GM21360 (cell line): Measurements from ENCODE around the gene GPRC5C.
A peak's percentile ranks its signal among the peaks of the same experiment; 100 is the strongest.
"Not testable (repeated sequence)": the region's sequence is repeated elsewhere in the genome, so short reads cannot be mapped to it uniquely, and the experiment has no call there.

ENCODE experiments used
- ATAC-seq: cut with Tn5 transposase; IDR thresholded peaks from one replicate; pipeline ENCODE4 v1.9.1; 2021; ENCODE audit warnings: mild to moderate bottlenecking, moderate library complexity; ENCODE audit not compliant: unreplicated experiment

Gene GPRC5C

DNA sequence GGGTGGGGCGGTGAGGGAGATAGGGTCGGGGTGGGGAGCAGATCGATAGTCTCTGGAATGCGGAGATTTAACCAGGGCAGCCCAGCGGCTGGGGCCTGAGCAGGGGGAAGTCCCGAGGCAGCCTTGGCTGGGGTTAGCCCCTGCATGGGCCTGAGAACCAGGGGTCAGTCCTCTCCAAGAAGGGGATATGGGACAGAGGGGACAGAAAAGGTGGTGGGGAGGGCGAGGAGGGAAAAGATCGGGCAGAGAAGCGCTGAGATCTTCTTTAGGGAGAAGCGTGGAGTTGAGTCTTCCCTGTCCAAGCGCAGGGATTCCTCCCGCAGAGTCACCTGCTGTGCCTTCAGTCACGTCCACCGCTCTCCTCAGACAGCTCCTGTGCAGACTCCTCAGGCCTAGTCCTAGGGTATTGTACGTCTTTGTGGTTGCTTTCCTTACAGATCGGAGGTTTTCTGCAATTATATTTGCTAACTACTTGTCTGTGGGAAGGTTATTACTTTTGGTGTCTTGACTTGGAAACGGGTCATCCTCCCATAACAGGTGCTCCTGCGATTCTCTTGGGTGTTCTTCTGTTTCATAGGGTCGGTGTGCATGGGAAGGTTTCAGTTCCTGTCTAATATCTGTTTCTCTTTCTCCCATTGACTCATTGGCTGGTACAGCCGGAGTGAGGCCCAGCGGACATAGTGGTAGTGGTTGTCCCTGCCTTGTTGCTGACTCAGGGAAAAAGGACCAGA, 35.5 kb downstream of the GPRC5C start:
- ATAC-seq = peak; percentile 47

DNA sequence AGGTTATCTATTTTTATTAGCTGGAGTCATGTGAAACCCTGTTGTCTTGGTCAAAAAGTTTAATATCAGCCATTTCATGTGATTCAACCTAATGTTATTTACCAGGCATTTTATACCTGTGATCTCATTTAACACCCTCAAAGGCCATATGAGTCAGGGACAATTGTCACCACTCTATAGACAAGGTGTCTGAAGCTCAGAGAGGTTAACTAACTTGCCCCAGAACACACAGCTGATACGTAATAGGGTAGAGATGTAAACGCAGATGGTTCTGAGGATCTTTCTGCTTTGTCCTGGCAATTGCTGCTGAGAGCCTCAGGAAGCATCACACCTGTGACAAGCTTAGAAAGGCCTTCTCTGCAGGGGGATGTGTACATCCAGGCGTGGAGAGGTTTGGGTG, 39.5 kb downstream of the GPRC5C start:
- ATAC-seq = no peak

- ATAC-seq = no peak
Observed at GRCh38 chr17:74472890-74473289, 41.0 kb downstream of the GPRC5C start.

DNA sequence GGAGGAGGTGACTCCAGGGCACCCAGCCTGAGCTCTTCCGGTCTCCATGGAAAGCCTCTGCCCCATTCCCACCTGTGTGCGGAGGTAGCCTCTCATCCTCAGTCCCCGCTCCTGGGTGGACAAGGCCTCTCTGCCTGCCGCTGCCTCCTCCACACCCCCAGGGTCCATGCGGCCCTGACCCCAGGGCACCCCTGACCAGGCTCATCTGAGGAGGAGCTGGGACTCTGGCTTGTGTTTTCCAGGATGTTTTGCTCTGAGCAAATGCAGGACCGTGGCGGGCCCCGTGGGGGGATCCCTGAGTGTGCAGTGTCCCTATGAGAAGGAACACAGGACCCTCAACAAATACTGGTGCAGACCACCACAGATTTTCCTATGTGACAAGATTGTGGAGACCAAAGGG, 41.4 kb downstream of the GPRC5C start:
- ATAC-seq = no peak

DNA sequence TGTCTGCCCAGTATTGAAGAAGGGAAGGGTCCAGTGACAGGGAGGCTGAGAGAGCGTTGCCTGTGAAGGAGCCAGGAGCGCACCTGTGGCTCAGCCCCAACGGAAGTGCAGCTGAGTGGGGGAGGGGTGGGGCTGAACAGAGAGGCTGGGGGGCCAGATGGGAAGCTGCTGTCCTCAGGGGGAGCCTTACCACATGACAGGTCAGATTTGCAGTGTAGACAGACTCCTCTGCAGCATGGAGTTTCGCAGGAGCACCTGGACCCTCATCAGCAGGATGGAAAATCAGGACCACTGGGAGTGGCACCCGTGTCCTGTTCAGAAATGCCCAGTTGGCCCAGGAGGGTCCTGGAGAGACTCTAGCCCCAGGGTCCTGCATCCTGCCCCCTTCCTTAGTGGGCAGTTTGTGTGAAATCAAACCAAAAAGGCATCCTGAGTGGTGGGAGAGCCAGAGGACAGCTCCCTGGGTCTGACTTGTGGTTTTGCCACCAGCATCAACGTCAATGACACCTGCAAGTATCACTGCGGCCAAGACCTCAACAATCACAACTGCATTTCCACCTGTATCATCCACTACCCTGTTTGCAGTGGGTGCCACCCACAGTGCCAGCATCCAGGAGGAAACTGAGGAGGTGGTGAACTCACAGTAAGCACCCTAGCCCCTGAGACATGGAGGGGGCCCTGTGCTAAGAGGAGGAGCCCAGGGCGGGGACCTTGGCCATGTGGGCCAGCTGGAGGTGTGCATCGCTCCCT, 42.3 kb downstream of the GPRC5C start:
- ATAC-seq = no peak

- no peak for ATAC-seq
Observed at GRCh38 chr17:74475189-74475588, 43.3 kb downstream of the GPRC5C start.

- no peak for ATAC-seq
Observed at GRCh38 chr17:74477411-74477810, 45.5 kb downstream of the GPRC5C start.

DNA sequence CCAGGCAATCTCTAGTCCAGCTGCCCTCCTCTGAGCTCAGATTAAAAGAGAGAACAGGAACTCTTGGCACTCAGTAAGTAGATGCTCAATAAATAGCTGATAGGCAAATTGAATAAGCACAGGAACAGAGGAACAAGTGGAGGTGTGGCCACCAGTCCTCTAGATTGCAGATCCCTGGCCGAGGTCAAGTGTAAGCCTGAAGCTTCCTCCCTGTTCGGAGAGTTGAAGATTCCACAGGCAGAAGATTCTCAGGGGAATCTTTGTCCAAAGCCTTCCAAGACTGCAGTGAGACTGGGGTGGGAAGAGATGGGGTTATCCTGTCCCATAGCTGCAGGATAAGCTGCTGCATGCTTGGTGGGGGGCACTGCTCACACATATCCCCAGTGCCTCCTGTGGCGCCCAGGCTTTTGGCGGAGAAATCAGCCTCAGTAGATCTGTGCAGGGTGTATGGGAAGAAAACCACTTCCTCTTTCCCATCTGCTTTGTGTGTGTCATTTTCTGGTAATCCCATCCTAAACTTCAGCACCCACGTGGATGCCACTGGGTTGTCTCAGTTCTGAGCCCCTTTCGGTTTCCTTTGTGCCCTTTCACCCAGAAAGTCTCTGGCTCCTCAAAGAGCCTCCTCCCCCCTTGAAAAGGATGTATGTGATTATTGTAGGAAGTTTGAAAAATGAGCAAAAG, 46.7 kb downstream of the GPRC5C start:
- no peak for ATAC-seq

- ATAC-seq = no peak
Observed at GRCh38 chr17:74480290-74480689, 48.4 kb downstream of the GPRC5C start.

DNA sequence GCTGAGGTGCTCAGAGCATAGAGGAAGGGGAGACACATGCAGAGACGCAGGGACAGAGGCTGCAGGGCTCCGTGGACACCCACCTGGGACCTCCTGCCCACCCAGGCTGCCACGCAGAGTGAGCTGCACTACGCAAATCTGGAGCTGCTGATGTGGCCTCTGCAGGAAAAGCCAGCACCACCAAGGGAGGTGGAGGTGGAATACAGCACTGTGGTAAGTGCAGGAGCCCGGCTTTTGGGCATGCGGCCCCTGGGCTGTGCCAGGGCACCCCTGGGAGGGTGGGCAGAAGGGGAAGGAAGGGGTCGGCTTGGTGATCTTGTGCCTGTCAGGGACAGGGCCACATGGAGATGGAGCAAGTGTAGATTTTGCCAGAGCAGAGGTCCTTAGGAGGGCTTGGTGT, 49.7 kb downstream of the GPRC5C start:
- ATAC-seq = no peak

- no peak for ATAC-seq
Observed at GRCh38 chr17:74484066-74484465, 52.2 kb downstream of the GPRC5C start.

DNA sequence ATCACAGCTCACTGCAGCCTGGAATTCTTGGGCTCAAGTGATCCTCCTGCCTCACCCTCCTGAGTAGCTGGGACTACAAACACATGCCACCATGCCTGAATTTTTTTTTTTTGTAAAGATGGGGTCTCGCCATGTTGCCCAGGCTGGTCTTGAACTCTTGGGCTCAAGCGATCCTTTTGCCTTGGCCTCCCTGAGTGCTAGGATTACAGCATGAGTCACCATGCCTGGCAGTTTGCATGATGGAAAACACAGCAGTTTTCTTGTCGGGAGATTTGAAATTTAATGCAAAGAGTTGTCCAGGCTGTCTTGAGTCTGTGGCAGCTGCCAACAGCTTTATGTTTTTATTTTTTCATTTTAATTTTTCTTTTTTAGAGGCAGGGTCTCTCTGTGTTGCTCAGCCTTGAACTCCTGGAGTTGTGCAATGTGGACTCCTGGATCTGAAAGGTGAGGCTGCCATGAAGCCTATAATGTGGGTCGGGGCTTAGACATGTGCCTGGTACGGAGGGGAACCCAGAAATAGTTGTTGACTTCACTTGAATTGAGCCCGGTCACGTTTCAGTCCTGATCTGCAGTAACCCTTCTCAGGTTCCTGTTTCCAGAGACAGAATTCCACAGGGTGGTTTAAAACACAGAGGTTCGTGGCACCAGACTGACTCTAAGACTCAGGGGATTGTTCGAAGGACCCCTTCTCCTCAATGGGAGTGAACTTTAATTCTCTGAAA, 53.3 kb downstream of the GPRC5C start:
- ATAC-seq = no peak

GRCh38 chr17:74485841-74486240, 54.0 kb downstream of the GPRC5C start:
- ATAC-seq = no peak

GRCh38 chr17:74488276-74488675, 56.4 kb downstream of the GPRC5C start:
- not testable (repeated sequence) for ATAC-seq

DNA sequence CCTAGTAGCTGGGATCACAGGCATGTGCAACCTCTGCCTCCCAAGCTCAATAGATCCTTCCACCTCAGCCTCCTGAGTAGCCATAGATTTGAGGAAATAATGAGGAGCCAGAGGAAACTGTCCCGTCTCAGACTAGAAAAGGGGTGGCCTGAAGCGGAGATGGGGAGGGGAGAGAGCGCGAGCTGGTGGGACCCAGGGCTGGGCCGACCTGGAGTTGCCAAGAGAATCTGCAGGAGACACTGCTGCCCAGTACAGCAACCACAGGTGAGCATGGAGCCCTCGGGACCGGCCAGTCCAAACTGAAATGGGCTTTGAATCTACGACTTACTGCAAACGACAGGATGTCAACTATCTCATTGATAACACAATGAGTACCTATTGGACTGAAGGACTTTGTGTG, 58.8 kb downstream of the GPRC5C start:
- no peak for ATAC-seq

GRCh38 chr17:74491626-74492025, 59.7 kb downstream of the GPRC5C start:
- no peak for ATAC-seq

GRCh38 chr17:74493331-74493833, 61.5 kb downstream of the GPRC5C start:
- no peak for ATAC-seq
